Measurements from ENCODE around the gene ADAMTS3. TPM values are rescaled to one million over a fixed set of nuclear protein-coding genes. Genes with fewer than 3 reads are reported as not detected.

The ADAMTS3 gene
- total and polyA plus RNA-seq, 9 of the 15 experiments (the other 6 are each of a cell fraction or from before 2014, with no cell fraction given), result 4.0 to 18.0 (median 12.1) TPM

- TF ChIP-seq NFE2L1 (tag; IDR thresholded peaks at IDR 0.05; ENCODE audit: borderline replicate concordance, low read depth), result no peak
- no peak for TF ChIP-seq RBM34 (IDR thresholded peaks at IDR 0.05; ENCODE audit: borderline replicate concordance, insufficient read depth, low read length)
- no peak for TF ChIP-seq CREBBP (IDR thresholded peaks at IDR 0.05; ENCODE audit: low read depth, low read length)
- TF ChIP-seq, protein P1, sequence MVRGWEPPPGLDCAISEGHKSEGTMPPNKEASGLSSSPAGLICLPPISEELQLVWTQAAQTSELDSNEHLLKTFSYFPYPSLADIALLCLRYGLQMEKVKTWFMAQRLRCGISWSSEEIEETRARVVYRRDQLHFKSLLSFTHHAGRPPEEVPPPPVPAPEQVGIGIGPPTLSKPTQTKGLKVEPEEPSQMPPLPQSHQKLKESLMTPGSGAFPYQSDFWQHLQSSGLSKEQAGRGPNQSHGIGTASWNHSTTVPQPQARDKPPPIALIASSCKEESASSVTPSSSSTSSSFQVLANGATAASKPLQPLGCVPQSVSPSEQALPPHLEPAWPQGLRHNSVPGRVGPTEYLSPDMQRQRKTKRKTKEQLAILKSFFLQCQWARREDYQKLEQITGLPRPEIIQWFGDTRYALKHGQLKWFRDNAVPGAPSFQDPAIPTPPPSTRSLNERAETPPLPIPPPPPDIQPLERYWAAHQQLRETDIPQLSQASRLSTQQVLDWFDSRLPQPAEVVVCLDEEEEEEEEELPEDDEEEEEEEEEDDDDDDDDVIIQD (CRISPR knock-in tag; IDR thresholded peaks at IDR 0.05), result no peak
- no peak for TF ChIP-seq USF2 (CRISPR knock-in tag; IDR thresholded peaks at IDR 0.05)
- TF ChIP-seq PHB2 (IDR thresholded peaks at IDR 0.05; ENCODE audit: low read depth), result no peak
These were observed 204.0 kb downstream of the ADAMTS3 start (continued) for GRCh38 chr4:72365016-72365415.

- Histone ChIP-seq H2AFZ (ENCODE audit: low read depth, low read length) (no peak overlapping the region), H3K9me3 (replicated peaks; ENCODE audit: control insufficient read depth, insufficient read depth, low read depth, low read length) (no peaks in the 10 kb centered on the region), H3K79me2 (ENCODE audit: control insufficient read depth, insufficient read depth, low read length) (no peaks in the 10 kb centered on the region), H3K9me1 (ENCODE audit: control insufficient read depth, insufficient read depth, low read length) (no peaks in the 10 kb centered on the region), H3K27ac (ENCODE audit: extremely low read depth, low read depth, low read length) (no peak overlapping the region), H3K4me2 (ENCODE audit: insufficient read depth, low read length) (no peak overlapping the region), H3K9ac (ENCODE audit: insufficient read depth in 1 of 2, low read depth in 2 of 2, low read length in 2 of 2) (no peak overlapping the region), H3K36me3 (ENCODE audit: control insufficient read depth, insufficient read depth, low read length) (no peaks in the 10 kb centered on the region), H3K4me3 (no peak overlapping the region), H3K27me3 (ENCODE audit: control insufficient read depth in 2 of 2, insufficient read depth in 2 of 2, low read length in 2 of 2) (no peaks in the 10 kb centered on the region), H4K20me1 (replicated peaks; ENCODE audit: control insufficient read depth, insufficient read depth, low read length) (no peaks in the 10 kb centered on the region), H3K4me1 (replicated peaks in 1 of 2; ENCODE audit: control insufficient read depth in 2 of 2, insufficient read depth in 2 of 2, low read length in 2 of 2) (no peaks in the 10 kb centered on the region)
- 36% methylated on average over 6 of the region's 6 CpGs for WGBS (ENCODE audit: insufficient coverage, low coverage, missing lambda C conversion rate)
- no TSS peak for BruUV-seq (replicated peaks)
- ChIA-PET CTCF (ENCODE audit: low intra/inter-chr PET ratio) (no interaction called here), POLR2A (interaction anchor here (0.6 to 0.7 kb wide), 2 partner anchors 17 to 208 kb away, joined by 3 read pairs; no protein-coding TSS in a partner anchor)
- DNase-seq (ENCODE audit: extremely low read depth in 1 of 4, low spot score in 3 of 4), result peak in 2 of 4 experiments; percentile 21 to 29
- intact Hi-C loops (cut with micrococcal nuclease) (no loop called here), in situ Hi-C loops (cut with MboI) (no loop called here)
- FAIRE-seq, result peak; percentile 48
- peak; percentile 86 for ATAC-seq
- TF ChIP-seq ZNF316 (IDR thresholded peaks at IDR 0.05), result peak; percentile 52; the same call in 1 of the 2 replicates
- no peak for TF ChIP-seq ZNF75A (CRISPR knock-in tag; IDR thresholded peaks at IDR 0.05)
- 0 out of 2 replicates have a peak, but pooled peaks have one; percentile 24 for TF ChIP-seq CEBPB (tag; IDR thresholded peaks at IDR 0.05)
- no peak for TF ChIP-seq MEF2D (tag; conservative IDR thresholded peaks at IDR 0.05; ENCODE audit: low read depth)
- no peak for TF ChIP-seq ZNF398 (CRISPR knock-in tag; IDR thresholded peaks at IDR 0.05)
- TF ChIP-seq PTBP1 (IDR thresholded peaks at IDR 0.05; ENCODE audit: low read depth, low read length), result no peak
- TF ChIP-seq, protein P2, sequence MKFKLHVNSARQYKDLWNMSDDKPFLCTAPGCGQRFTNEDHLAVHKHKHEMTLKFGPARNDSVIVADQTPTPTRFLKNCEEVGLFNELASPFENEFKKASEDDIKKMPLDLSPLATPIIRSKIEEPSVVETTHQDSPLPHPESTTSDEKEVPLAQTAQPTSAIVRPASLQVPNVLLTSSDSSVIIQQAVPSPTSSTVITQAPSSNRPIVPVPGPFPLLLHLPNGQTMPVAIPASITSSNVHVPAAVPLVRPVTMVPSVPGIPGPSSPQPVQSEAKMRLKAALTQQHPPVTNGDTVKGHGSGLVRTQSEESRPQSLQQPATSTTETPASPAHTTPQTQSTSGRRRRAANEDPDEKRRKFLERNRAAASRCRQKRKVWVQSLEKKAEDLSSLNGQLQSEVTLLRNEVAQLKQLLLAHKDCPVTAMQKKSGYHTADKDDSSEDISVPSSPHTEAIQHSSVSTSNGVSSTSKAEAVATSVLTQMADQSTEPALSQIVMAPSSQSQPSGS (CRISPR knock-in tag; IDR thresholded peaks at IDR 0.05), result no peak
- TF ChIP-seq SUPT5H (IDR thresholded peaks at IDR 0.05), result no peak
- TF ChIP-seq ELF1 (tag; IDR thresholded peaks at IDR 0.05), result no peak
- TF ChIP-seq RAD21 (CRISPR knock-in tag; conservative IDR thresholded peaks at IDR 0.05 in 1 of 2, IDR thresholded peaks at IDR 0.05 in 1 of 2), result peak in 1 of 2 experiments; percentile 34; a peak in 2 of 4 replicates
- TF ChIP-seq HDAC8 (tag; IDR thresholded peaks at IDR 0.05), result no peak
- TF ChIP-seq RNF2 (IDR thresholded peaks at IDR 0.05), result no peak
These were observed 208.9 kb downstream of the ADAMTS3 start for GRCh38 chr4:72360075-72360474.

Measured in K562 (cell line).